HG03354 (cell line): ENCODE results near the gene DTX4.

Experiments used
- ATAC-seq: cut with Tn5 transposase; IDR thresholded peaks from one replicate; pipeline ENCODE4 v1.9.1; 2021; ENCODE audit warnings: mild to moderate bottlenecking; ENCODE audit not compliant: unreplicated experiment, poor library complexity, severe bottlenecking

DTX4 gene

GRCh38 chr11:59188954-59189353, 17.0 kb downstream of the DTX4 start:
- ATAC-seq = no peak

DNA sequence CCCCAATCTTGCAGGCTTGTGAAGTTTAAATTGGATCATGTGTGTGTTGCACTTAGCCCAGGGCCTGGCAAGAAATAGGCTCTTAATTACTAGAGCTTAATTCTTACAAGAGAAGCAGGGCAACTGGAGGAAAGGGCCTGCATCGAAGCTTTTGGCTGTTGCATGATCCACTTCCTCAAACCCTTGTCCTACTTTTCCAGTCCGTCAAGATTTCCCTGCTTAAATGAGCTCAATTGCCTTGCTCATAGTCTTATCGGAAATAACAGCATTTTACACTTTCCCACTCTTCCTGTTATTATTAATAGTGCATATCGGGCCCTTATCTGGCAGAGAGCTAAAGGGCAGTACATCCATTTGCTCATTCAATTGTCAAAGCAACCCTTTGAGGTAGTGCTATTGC, 18.1 kb downstream of the DTX4 start:
- ATAC-seq = no peak

DNA sequence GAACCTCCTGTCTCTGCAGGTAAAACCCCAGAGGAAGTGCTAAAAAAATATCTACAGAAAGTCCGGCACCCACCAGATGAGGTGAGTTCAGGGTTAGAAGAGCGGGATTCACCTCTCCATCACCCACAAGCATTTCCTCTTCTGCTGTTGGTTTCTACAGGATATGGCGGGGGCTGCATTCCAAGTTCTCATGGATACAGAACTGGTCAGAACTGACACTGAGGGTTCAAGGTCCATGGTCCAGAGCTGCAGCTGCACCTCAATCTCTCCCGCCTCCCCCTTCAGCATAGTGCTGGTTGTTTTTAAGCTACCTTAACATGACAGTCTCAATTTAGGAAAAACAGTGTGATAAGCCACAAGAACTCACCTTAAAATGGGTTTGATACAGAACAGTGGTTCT, 19.2 kb downstream of the DTX4 start:
- no peak for ATAC-seq

DNA sequence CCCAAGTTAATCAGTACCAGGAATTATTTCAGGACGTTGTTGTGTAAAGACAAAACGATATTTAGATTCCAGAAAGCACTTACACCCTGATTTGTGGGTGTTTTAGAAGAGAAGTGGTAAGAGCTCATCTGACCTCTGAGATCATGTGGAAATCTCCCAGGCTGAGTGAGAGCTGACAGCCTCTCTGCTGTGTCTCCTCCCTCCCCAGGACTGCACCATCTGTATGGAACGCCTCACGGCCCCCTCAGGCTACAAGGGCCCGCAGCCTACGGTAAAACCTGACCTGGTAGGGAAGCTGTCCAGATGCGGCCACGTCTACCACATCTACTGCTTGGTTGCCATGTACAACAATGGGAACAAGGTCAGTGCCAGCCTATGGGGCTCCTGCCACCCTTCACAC, 20.0 kb downstream of the DTX4 start:
- ATAC-seq = no peak

DNA sequence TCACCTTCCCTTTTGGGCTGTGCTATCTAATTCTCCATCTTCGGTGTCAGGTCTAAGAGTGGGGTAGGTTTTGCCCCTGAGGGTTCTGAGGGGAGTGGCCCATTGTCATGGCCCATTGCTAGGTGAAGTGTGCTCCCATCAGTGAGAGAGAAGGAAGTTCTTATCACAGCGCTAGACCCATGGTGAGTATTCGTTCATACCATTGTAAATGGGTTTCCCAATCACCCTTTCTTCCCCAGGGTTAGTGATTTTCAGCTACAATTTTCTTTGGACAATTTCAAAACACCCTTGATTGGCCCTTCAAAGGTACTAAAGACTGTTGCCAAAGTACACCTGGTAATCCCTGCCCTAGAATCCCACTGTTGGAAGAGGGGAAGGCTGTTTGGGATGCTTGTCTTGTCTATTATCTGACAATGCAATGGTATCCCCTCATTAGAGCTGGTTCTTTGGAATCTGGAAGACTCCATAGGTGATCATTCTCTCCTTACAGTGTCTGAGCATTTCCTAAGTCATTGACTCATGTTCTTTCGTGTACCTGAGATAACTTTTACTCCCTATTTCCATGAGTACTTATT, 20.6 kb downstream of the DTX4 start:
- ATAC-seq = no peak

GRCh38 chr11:59193587-59194130, 21.7 kb downstream of the DTX4 start:
- no peak for ATAC-seq

GRCh38 chr11:59195586-59195985, 23.7 kb downstream of the DTX4 start:
- no peak for ATAC-seq

DNA sequence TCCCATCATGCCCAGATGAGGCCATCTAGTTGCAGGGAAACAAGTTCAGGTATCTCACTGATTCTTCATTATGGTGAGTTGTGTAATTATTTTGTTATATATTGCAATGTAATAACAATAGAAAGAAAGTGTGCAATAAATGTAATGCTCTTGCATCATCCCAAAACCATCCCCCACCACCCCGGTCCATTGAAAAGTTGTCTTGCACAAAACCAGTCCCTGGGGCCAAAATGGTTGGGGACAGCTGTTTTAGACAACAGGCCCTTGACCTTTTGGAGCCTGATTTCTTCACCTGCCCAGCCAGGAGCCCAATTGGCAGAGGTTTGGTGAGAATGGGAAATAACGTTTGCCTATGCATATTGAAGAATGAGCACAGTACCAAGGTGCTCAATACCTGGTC, 24.8 kb downstream of the DTX4 start:
- no peak for ATAC-seq

GRCh38 chr11:59197991-59198390, 26.1 kb downstream of the DTX4 start:
- no peak for ATAC-seq

GRCh38 chr11:59198726-59199125, 26.8 kb downstream of the DTX4 start:
- no peak for ATAC-seq

DNA sequence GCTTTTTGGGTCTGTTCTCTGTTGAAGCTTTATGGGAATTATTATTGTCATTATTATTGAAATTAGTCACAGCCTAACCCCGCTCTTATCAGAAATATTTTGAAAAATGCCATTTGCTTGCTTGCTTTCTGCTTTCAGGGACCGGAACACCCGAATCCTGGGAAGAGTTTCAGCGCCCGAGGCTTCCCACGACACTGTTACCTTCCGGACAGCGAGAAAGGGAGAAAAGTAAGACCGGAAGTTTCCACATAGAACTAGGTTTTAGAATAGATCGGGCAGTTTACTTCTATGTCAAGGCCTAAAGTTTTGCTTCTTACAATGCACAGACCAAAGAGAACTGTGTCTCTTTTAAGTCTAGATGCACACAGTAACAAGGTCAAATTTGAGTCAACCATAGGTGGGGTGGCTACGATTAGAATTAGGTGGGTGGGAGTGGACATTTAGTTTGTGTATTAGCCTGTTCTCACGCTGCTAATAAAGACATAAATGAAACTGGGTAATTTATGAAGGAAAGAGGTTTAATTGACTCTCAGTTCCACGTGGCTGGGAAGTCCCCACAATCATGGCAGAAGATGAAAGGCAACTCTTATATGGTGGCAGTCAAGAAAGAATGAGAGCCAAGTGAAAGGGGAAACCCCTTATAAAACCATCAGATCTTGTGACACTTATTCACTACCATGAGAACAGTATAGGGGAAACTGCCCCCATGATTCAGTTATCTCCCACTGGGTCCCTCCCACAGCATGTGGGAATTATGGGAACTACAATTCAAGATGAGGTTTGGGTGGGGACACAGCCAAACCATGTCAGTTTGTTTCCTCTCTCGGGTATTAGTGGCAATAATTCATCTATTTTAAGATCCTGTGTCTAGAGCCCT, 27.9 kb downstream of the DTX4 start:
- peak; percentile 43 for ATAC-seq

GRCh38 chr11:59200423-59200746, 28.5 kb downstream of the DTX4 start:
- ATAC-seq = no peak

DNA sequence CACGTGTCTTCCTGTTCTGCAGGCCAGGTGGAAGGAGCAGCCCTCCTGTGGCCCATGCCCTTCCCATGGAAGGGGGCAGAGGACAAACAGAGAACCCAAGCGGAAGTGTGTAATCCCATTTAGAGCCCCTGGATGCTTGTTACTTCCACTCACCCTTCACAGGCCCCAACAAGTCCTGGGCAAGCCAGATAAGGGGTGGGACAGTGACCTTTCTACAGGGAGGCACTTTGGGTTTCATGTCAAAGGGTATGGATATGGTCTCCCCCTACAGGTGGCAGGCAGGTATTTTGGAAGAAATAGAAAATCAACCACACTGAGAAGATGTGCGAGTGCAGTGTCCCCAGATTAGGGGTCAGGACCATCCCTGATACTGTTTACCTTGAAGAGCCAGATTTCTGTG, 29.4 kb downstream of the DTX4 start:
- ATAC-seq = no peak

GRCh38 chr11:59204746-59205145, 32.8 kb downstream of the DTX4 start:
- no peak for ATAC-seq

- ATAC-seq = no peak
Observed at GRCh38 chr11:59205648-59206047, 33.7 kb downstream of the DTX4 start.

GRCh38 chr11:59206635-59207034, 34.7 kb downstream of the DTX4 start:
- no peak for ATAC-seq

DNA sequence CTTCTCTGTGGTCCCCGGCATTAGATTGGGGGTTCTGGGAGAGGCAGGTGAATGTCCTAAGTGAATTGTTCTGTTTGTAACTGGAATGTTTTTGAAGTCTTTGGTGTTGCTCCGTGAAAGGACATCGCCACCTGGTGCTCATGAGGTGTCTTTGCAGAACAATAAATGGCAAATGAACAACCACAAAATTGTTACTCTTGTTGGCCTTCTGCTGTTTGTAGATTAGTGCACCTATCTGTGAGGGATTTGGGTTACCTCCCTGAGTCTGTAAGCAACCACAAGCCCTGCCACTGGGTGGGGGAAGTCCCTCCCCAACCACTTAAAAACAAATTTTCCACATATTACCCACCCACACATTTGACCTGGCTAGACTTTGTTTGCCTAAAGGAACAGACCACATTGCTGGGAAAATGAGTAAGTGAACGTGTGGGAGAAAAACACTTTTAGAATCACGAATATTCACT, 36.1 kb downstream of the DTX4 start:
- ATAC-seq = peak; percentile 84

- no peak for ATAC-seq
Observed at GRCh38 chr11:59208956-59209355, 37.0 kb downstream of the DTX4 start.

DNA sequence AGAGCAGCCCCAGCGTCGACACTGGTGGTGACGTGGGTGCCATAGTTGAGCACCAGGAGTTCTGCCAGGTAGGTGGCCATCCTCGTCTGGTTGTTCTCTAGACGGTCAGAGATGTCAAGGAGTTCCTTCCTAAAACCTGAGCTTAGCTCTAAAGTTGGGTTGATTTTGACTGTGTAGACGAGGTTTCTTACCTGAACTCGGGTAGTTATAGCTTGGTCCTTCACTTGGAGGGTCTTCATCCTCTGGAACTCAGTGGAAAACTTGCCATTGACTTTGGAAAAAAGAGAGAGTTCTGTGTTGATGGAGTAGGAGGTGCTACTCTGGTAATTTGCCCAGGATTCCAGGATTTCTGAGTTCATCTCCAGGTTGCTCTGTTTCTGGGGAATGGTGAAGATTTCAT, 40.3 kb downstream of the DTX4 start:
- no peak for ATAC-seq

DNA sequence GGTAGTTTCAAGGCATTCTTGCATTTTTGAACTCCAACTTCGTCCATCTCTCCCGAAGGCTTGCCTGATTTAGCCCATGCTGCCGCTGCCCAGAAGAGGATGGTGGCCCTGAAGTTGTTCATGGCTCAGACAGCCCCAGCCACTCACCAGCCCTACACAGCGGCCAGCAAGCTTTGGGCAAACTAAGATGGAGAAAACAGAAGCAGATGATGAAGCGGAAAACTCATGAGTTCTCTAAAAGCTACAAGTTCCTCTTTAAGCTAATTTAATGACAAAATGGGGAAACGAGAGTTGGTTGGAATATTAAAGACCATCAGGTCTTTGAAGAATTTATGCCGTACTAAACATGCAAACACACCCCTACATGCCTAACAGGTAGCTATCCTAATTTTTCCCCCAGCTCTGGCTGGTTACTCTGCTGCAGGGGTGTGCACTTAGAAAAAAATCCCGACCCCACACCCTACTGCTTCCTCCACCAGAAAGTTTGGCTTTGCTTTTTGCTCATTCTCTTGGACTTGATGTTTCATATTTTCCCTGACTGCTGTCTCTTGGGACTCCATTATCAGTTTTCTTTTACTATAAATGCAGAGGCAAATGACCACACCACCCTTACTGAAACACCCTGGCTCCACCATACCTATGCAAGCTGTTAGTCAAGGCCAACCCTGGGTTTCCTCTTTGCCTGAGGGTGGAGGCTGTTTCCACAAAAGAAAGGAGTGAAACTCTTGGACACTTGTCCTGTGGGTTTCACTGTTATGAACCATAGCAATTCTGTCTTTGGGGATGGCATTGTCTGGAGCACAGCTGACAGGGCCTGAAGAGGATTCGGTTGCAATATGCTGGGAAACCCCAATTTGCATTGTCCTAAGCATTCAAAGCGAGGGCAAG, 41.1 kb downstream of the DTX4 start, which contains the start of gene MPEG1:
Gene MPEG1 (minus strand): TSS at position 184 of the 888 bp plus-strand sequence. CDS start 62 bp downstream, at position 122.
- no peak for ATAC-seq
